Lower leg skin (tissue), 4 donors: ENCODE data around the gene UBE2F. TPM values are rescaled to one million over a fixed set of nuclear protein-coding genes. Genes with fewer than 3 reads are reported as not detected.

Experiments
- DNase-seq, 2 donors: peaks; one replicate each; pipeline ENCODE4 v3.0.0-alpha.2; 2019; ENCODE audit warnings: low spot score in 2 of 2
- H3K4me3 ChIP-seq: fragments of 200-600 bp; sonication (generic); 2 replicates; pipeline ENCODE4 v1.5.1; 2017; ENCODE audit warnings: mild to moderate bottlenecking, low read depth; ENCODE audit not compliant: poor library complexity, severe bottlenecking
- POLR2A ChIP-seq, 2 donors: fragments of 450-650 bp; IDR thresholded peaks; one replicate each; pipeline ENCODE4 v1.6.1; 2016 to 2017; ENCODE audit warnings: antibody characterized with exemption in 2 of 2, mild to moderate bottlenecking in 1 of 2, moderate library complexity in 1 of 2
- WGBS, 2 donors: methylation state at CpG; one replicate each; pipeline ENCODE4 v1.1.5; 2018; 5-methylcytosine and 5-hydroxymethylcytosine counted together
- intact Hi-C: fragments of 100-400 bp; cut with DNase I; formaldehyde crosslinking; loops from one replicate; pipeline ENCODE4 v1.15.0; 2023; ENCODE audit warnings: low total_unique reads
- total RNA-seq, 4 donors: library from RNA; depleted of rRNA; stranded (reverse); fragments of >200 nt; gene quantifications; one replicate each; pipeline ENCODE4 v1.1.0, GENCODE V29; 2016
- TF ChIP-seq, protein P1 (sequence below), 3 donors: fragments of 450-650 bp; IDR thresholded peaks; one replicate each; pipeline ENCODE4 v1.5.1; 2016; ENCODE audit warnings: antibody characterized with exemption in 3 of 3, mild to moderate bottlenecking in 3 of 3, moderate library complexity in 2 of 3

The UBE2F gene
- total RNA-seq, 4 donors from 2014 or later, result 32.8 to 46.9 (median 33.3) TPM

DNA sequence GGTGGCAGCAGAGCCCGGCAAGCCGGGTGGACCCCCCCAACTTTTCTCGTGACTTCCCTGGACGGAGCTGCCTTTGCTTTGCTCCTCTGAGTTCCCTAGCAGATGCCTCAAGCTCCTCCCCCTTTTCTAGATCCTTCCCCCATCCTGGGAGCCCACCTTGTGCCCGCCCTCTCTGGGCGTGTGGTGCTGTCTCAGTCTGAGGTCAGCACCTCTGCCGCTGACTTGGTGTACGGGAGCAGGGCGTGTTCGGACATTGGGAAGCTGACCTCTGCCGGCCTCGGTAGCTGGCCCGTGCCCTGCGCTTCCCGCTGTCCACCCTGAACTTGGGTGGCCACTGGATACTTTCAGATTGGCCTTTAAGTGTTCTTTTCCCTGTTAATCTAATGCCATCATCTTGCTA lies 113.7 kb downstream of the UBE2F start:
- DNase-seq, result peak in 1 of 2 donors; percentile 56
- 97% methylated on average over 15 of the region's 15 CpGs for WGBS, 2 donors
- TF ChIP-seq, protein P1, sequence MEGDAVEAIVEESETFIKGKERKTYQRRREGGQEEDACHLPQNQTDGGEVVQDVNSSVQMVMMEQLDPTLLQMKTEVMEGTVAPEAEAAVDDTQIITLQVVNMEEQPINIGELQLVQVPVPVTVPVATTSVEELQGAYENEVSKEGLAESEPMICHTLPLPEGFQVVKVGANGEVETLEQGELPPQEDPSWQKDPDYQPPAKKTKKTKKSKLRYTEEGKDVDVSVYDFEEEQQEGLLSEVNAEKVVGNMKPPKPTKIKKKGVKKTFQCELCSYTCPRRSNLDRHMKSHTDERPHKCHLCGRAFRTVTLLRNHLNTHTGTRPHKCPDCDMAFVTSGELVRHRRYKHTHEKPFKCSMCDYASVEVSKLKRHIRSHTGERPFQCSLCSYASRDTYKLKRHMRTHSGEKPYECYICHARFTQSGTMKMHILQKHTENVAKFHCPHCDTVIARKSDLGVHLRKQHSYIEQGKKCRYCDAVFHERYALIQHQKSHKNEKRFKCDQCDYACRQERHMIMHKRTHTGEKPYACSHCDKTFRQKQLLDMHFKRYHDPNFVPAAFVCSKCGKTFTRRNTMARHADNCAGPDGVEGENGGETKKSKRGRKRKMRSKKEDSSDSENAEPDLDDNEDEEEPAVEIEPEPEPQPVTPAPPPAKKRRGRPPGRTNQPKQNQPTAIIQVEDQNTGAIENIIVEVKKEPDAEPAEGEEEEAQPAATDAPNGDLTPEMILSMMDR (IDR thresholded peaks at IDR 0.05), result no peak
- TF ChIP-seq POLR2A (IDR thresholded peaks at IDR 0.05), result no peak
- no peak overlapping the region for H3K4me3 ChIP-seq
- intact Hi-C loops, result no loop called here

DNA sequence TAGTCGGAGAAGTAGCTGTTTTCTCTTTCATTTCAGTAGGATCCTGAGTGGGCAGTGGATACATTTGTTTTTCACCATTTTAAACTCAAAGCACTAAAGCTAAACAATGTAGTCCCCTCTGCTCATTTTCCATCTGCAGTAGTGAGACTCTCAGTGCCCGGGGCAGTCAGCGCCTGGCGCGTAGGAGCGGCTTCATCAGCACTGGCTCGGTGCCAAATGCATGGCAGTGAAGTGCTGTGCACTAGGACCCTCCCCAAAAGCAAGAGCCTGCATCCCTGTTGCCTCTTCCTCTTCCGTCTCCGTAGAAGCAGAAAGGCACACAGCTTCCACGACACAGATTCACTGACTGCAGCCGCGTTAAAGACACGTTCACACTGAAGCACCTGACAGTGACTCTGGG lies 114.3 kb downstream of the UBE2F start:
- intact Hi-C loops, result no loop called here
- TF ChIP-seq POLR2A (IDR thresholded peaks at IDR 0.05), result no peak
- TF ChIP-seq, protein P1 (IDR thresholded peaks at IDR 0.05), result no peak
- WGBS, 2 donors, result 91% methylated on average over 13 of the region's 13 CpGs
- DNase-seq, result peak in 1 of 2 donors; percentile 49
- no peak overlapping the region for H3K4me3 ChIP-seq

DNA sequence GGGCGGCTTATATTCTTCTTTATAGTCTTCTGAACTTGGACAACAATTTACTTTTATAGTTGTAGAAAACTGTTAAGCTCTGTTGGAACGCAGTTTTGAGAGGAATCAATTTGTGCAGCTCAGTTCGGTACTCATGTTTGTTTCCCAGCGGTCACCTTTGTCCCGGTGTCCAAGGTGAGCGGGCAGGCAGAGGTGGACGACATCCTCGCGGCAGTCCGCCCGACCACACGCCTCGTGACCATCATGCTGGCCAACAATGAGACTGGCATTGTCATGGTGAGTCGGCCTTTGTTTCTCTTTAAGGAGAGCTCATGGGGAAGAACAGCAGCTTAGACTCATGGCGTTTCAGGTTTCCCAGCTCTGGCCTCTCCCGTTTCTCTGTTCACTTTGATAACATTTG lies 114.7 kb downstream of the UBE2F start:
- TF ChIP-seq POLR2A (IDR thresholded peaks at IDR 0.05), result no peak
- TF ChIP-seq, protein P1 (IDR thresholded peaks at IDR 0.05), result no peak
- DNase-seq, result peak in 1 of 2 donors; percentile 28
- 96% methylated on average over 16 of the region's 16 CpGs for WGBS, 2 donors
- H3K4me3 ChIP-seq, result no peak overlapping the region
- intact Hi-C loops, result no loop called here

DNA sequence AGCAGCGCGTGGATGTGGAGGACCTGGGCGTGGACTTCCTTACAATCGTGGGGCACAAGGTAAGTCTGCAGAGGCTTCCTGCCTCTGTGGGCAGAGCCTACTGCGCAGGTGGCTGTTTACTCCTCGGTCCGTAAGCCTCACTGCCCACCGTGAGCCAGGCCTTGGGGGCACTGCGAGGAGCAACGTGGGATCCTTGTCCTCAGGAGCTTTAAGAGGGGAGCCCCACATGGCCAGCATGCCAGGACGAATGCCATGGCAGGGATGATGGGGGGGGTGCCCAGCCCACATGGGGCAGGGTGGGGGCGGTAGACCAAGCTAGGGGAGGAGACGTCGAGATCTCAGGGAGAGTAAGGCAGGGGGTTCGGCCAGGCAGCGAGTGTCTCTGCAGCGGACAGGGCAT lies 115.3 kb downstream of the UBE2F start:
- 90 to 95% methylated on average over 12 to 17 of the region's 17 CpGs for WGBS, 2 donors
- intact Hi-C loops, result no loop called here
- TF ChIP-seq, protein P1 (IDR thresholded peaks at IDR 0.05), result no peak
- TF ChIP-seq POLR2A (IDR thresholded peaks at IDR 0.05), result no peak
- H3K4me3 ChIP-seq, result no peak overlapping the region
- peak in 1 of 2 donors; percentile 58 for DNase-seq

DNA sequence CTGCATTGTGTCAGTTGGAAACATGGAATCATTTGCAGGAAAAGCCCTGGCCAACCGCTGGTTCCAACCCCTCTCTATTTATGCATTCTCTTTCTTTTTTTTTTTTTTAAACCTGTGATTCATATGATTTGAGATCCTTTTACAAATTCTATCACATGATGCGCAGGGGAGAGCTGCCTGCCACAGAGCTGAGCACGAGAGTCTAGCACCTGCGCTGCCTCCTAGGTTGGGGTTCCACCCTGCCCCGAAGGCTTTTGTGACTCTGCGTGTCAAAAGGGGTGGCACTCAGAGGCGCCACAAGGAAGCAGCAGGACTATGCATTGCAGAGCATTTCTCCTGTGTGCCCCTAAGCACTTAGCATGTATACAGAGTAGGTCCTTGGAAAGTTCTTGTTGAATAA lies 116.0 kb downstream of the UBE2F start:
- 70 to 74% methylated on average over 7 of the region's 7 CpGs for WGBS, 2 donors
- intact Hi-C loops, result no loop called here
- H3K4me3 ChIP-seq, result no peak overlapping the region
- TF ChIP-seq, protein P1 (IDR thresholded peaks at IDR 0.05), result no peak
- TF ChIP-seq POLR2A (IDR thresholded peaks at IDR 0.05), result no peak
- peak in 1 of 2 donors; percentile 28 for DNase-seq

DNA sequence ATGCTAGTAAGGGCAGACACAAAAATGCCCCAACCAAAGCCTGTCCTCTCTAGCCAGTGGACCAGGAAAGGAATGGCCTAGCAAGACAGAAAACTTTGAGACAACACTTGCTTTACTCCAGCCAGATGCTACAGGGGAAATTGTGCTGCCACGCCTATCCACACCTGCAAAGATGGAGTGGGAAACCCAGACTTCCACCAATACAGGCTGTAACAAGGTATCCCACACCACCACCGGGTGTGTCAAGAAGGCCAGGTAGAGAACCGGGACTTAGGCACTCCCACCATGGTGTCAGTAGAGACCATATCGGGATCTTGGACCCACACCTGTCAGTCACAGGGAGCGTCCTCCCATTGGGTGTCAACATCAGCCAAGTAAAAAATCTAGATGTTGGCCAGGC lies 117.1 kb downstream of the UBE2F start:
- TF ChIP-seq POLR2A (IDR thresholded peaks at IDR 0.05), result no peak
- TF ChIP-seq, protein P1 (IDR thresholded peaks at IDR 0.05), result no peak
- intact Hi-C loops, result no loop called here
- WGBS, 2 donors, result 79 to 80% methylated on average over 5 of the region's 5 CpGs
- DNase-seq, result peak in 1 of 2 donors; percentile 18
- no peak overlapping the region for H3K4me3 ChIP-seq
